ENCODE results near the gene OGDHL.

The OGDHL gene

DNA sequence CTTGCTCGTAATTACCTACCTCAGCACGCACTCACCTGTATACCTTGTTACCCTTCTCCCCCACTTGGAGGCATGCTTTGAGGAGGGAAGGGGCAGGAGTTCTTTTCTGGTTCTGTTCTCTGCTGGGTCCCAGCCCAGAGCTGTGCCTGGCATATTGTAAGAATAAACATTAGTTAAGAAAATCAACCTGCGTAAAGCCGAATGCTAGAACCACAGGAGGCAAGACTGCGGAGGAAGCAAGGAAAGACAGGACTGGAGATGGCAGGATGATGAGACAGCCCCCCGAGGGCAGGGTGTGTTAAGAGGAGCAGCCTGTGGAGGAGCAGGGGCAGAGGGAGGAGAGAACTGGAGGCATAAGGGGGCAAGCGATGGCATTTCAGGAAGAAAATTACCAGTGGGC lies 73.2 kb downstream of the OGDHL start:
- no peak for DNase-seq

DNA sequence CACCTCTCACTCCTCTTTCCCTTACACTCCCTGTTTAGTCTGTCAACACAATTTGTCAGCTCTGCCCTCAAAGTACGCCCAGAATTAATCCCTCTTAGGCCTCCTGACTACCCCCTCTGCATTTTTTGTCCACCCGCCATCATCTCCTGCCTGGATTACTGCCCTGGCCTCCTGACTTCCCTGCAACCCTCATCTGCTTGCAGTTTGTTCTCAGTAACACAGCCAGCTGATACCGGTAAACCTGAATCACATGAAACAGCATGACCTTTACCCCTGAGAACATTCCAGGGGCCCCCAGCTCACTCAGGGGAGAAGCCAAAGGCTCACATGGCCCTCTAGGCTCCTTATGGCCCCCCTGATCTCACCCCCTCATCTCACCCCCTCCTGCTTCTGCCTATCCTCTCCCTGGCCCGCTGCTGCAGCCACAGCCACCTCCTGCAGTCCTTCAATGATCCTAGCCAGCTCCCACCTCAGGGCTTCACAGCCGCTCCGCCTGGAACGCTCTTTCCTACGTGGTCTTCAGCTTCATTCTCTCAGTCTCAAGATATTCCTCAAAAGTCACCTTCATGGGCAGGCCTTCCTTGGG lies 73.8 kb downstream of the OGDHL start:
- no peak for DNase-seq

DNA sequence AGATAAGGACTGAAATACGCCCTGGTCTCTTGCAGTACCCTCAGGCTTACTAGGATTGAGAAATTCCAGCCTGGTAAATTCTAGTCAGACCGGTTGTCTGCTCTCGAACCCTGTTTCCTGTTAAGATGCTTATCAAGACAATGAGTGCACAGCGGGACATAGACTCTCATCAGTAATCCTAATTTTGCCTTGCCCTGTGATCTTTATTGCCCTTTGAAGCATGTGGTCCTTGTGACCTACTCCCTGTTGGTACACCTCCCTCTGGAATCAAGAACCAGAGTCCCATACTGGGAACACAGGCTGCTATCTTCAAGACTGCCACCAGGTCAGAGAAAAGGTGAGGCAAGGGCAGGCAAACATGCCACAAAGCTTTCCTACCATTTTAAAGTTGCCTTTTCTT lies 75.5 kb downstream of the OGDHL start:
- DNase-seq: no peak

All from NCI-H1436 treated with DMSO at 0.1 percent for 48 hours (cell line).